Stimulated activated CD8-positive, alpha-beta memory T cell treated with anti-CD3 and anti-CD28 coated beads, Interleukin-2, amount 100 ng/mL, for 48 hours (primary cell): Measurements from ENCODE around the gene INHBA.

Source experiments
- DNase-seq, 2 donors: peaks; one replicate each; pipeline ENCODE4 v3.0.0-alpha.2; 2020; ENCODE audit warnings: low read depth in 2 of 2

Gene INHBA

GRCh38 chr7:41688906-41689305, 14.0 kb downstream of the INHBA start:
- no peak for DNase-seq

- DNase-seq: no peak
Observed at GRCh38 chr7:41688012-41688625, 14.8 kb downstream of the INHBA start.

DNA sequence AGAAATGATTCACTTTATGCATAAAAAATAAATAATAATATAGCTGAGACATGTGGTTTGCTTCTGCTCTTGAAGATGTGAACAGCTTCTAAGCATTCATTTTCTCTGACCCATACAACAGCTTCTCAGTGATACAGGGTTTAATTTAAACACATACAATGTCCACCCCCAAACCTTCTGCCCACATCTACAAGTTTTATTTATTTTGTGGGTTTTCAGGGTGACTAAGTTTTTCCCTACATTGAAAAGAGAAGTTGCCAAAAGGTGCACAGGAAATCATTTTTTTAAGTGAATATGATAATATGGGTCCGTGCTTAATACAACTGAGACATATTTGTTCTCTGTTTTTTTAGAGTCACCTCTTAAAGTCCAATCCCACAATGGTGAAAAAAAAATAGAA, 17.2 kb downstream of the INHBA start:
- DNase-seq: no peak

DNA sequence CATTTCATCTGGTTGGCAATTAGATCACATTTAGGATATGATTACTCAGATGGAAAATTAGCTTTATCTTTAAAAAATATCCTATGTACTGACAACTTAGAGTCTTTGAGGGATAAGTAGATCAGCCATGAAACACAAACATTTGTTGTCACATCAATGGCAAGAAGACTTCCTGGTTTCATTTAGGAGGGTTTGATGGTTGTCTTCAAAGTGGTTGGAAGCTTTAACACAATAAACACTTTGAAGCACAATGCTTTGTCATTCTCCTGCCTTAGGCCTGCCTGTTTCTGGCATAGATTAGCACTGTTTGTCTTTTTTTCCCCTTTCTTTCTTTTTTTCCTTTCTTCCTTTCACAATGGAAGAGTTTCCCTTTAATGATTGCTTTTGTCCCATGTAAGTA, 20.5 kb downstream of the INHBA start:
- no peak for DNase-seq

DNA sequence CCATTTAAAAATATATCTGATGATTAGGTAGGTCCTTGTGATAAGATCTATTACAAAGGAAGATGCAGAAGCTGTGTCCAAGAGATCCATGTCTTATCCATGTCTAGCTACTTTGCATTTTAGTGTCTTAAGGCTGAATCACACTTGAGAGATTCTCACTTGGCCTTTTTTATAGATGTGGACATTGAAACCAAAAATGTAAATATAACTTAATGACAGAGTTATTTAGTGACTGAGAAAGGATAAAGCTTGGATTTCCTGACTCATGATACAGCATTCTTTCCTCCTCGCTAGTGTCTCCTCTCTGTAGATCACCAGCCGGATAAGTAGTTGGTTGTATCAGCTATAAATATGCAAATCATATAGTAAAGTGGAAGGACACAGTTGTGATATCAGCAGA, 23.3 kb downstream of the INHBA start:
- DNase-seq: no peak

DNA sequence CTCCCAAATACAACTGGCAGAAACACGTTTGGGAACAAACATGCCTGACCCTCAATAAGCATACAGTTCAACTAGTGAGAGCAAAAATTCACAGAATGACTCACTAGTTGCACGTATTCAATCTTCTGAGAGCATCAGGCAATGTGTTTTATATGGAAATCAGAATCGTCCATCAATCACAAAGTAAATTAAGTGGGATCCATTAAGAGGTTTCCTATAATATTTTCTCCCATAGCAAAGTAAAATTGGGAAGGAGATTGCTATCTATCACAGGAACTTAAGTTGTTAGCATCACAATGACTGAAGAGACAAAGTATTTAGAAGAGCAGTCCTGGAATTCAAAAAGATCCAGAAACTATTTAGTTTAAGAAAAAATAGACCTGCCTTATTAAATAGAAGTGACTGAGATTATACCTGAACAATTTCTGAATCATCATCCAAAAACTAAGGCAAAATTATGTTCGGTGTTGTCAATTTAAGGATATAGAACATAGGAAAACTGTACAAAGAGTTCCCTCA, 28.3 kb downstream of the INHBA start:
- no peak for DNase-seq

- DNase-seq: no peak
Observed at GRCh38 chr7:41661596-41661995, 41.3 kb downstream of the INHBA start.

GRCh38 chr7:41659539-41659938, 43.4 kb downstream of the INHBA start:
- no peak for DNase-seq

- no peak for DNase-seq
Observed at GRCh38 chr7:41656366-41656765, 46.5 kb downstream of the INHBA start.

DNA sequence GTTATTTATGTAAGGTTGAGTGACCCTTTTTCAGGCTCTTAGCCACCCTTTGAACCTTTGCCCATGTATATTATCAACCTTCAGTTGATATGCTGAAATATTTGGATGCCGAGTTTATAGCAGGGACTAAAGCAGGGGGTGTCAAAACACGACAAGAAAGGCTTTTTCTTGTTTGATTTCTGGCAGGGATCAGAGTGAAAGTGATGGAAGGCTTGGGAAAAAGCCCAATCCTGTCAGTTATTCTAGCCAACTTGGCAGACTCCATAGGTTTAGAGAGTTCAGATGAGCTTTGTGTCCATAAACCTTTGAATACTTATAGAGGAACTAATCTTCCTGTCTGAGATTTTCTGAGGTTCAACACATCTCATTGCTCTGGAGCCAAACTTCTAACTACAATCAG, 47.5 kb downstream of the INHBA start:
- DNase-seq: no peak

- DNase-seq: no peak
Observed at GRCh38 chr7:41652267-41652666, 50.6 kb downstream of the INHBA start.

- no peak for DNase-seq
Observed at GRCh38 chr7:41648501-41648900, 54.4 kb downstream of the INHBA start.

DNA sequence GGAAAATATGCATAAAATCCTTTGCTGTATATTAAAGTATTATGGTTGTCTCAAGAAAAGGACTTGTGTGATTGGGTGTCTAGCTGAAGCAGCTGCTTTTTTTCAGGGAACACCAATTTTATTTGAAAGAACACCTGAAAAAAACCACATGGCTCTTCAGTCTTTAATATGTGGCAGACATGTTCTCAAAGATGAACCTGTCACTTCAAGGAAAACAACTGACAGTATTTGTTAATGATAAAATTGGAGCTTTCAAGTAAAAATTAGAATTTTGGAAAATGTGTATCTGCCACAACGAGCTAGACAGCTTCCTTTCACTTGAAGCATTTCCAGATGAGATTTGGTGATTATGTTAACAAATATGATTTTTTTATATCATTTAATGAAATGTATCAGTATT, 59.3 kb downstream of the INHBA start:
- no peak for DNase-seq

- no peak for DNase-seq
Observed at GRCh38 chr7:41641665-41642014, 61.2 kb downstream of the INHBA start.

DNA sequence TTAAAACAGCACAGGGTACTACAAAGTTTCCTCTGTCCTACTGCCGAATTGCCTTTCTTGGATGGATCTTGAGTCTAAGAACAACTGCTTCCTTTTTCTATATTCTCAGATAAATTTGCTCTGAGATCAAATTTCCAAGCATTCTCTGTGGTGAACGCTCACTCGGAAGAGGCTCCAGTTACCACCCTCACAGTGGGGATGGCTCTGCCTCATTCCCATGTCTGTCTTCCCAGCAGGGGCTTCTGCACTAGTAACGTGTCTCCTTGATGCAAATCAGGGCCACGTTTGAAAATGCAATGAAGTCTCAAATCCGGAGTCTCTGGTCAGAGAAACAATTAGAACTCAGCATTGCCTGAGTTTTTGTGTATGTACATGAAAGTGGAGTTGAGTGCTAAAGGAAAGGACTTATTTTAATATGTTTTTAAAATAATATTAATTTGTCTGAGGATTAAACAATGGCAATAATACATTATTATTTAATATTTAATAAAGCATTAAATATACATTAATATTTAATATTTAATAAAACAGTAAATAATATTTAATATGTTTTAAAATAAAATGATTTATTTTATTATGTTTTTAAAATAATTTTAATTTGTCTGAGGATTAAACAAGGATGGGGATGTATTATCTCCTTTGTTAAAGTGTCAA, 61.8 kb downstream of the INHBA start:
- no peak for DNase-seq

DNA sequence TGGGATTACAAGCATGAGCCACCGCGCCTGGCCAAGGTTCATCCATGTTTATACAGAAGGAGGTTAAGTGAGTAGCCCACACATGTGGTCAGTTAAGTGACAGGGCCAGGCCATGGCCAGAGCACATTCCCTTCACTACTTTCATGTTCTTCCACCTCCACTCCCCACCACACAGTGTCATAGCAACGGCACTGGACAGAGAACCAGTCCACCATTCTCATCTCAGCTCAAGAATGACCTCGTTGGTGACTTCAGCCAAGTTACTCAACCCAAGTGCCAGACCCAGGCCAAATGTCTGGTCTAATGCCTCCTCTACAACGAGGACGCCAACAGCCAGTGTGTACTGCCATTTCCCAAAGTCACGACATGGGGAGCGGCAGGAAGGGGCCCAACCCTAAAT, 62.4 kb downstream of the INHBA start:
- no peak for DNase-seq

GRCh38 chr7:41637049-41637448, 65.8 kb downstream of the INHBA start:
- DNase-seq: no peak
